H1 (cell line): Measurements from ENCODE around the gene PRICKLE3. TPM values are rescaled to one million over a fixed set of nuclear protein-coding genes. Genes with fewer than 3 reads are reported as not detected.
"Not testable (repeated sequence)": the region's sequence is repeated elsewhere in the genome, so short reads cannot be mapped to it uniquely, and the experiment has no call there.

Experiments used
- CTCF ChIA-PET: fragments of 300-600 bp; sonication (Branson Sonifier 250); formaldehyde crosslinking; loops from one replicate; lab custom pipeline; 2021; ENCODE audit not compliant: partially characterized antibody; lab: Charles Lee
- POLR2A ChIA-PET: fragments of 300-600 bp; sonication (Branson Sonifier 250); formaldehyde crosslinking; loops from one replicate; lab custom pipeline; 2021; ENCODE audit warnings: inconsistent platforms; ENCODE audit not compliant: partially characterized antibody; lab: Charles Lee
- DNase-seq, 2 experiments: peaks; one replicate each; pipeline versions ENCODE4 v3.0.0 to v3.0.0-alpha.2; 2010 to 2022; ENCODE audit warnings: low spot score in 2 of 2, low read depth in 1 of 2, mixed read lengths in 1 of 2
- FAIRE-seq: peaks from 2 replicates; lab custom pipeline; 2011; peaks lifted over from hg19 to GRCh38; lab: Jason Lieb, UNC
- H2AFZ ChIP-seq: 2 replicates; pipeline ENCODE4 v1.8.1; 2012; ENCODE audit warnings: low read length, inconsistent platforms
- H2AK5ac ChIP-seq: 2 replicates; pipeline ENCODE4 v1.6.1; 2013; ENCODE audit warnings: low read depth, low read length
- H2BK120ac ChIP-seq: replicated peaks from 2 replicates; pipeline ENCODE3; 2013; ENCODE audit warnings: low read depth, low read length, inconsistent platforms
- H2BK12ac ChIP-seq: 2 replicates; pipeline ENCODE4 v1.6.1; 2013; ENCODE audit warnings: low read depth, low read length
- H2BK15ac ChIP-seq: 2 replicates; pipeline ENCODE4 v1.6.1; 2013; ENCODE audit warnings: low read length
- H2BK20ac ChIP-seq: 2 replicates; pipeline ENCODE4 v1.6.1; 2013; ENCODE audit warnings: low read length
- H2BK5ac ChIP-seq: 2 replicates; pipeline ENCODE4 v1.6.1; 2013; ENCODE audit warnings: low read depth, low read length
- H3K14ac ChIP-seq: 2 replicates; pipeline ENCODE4 v1.6.1; 2013; ENCODE audit warnings: inconsistent platforms; ENCODE audit not compliant: insufficient read length
- H3K18ac ChIP-seq: 2 replicates; pipeline ENCODE4 v1.6.1; 2013; ENCODE audit warnings: low read length; ENCODE audit errors: extremely low read depth
- H3K23ac ChIP-seq: 2 replicates; pipeline ENCODE4 v1.6.1; 2013; ENCODE audit warnings: inconsistent platforms; ENCODE audit not compliant: insufficient read length
- H3K23me2 ChIP-seq: 2 replicates; pipeline ENCODE4 v1.6.1; 2013; ENCODE audit warnings: low read depth, low read length
- H3K27ac ChIP-seq: 2 replicates; pipeline ENCODE4 v1.6.1; 2011; ENCODE audit warnings: low read depth, low read length, inconsistent platforms
- H3K27me3 ChIP-seq, 4 experiments: replicated peaks in 1 of 4; 1 replicate in 1 of 4; 2 replicates in 3 of 4; pipeline versions ENCODE4 v1.6.1 to v1.8.1; 2011 to 2013; ENCODE audit warnings: low read length in 3 of 4, mild to moderate bottlenecking in 3 of 4, inconsistent platforms in 2 of 4, mixed read lengths in 2 of 4, moderate library complexity in 1 of 4; ENCODE audit not compliant: control insufficient read depth in 3 of 4, insufficient read depth in 3 of 4; ENCODE audit errors: extremely low read depth in 1 of 4
- H3K36me3 ChIP-seq, 4 experiments: 2 replicates each; pipeline versions ENCODE4 v1.6.1 to v1.8.1; 2011 to 2013; ENCODE audit warnings: mild to moderate bottlenecking in 4 of 4, low read length in 3 of 4, moderate library complexity in 2 of 4, control low read depth in 1 of 4, inconsistent platforms in 1 of 4; ENCODE audit not compliant: insufficient read depth in 4 of 4, control insufficient read depth in 2 of 4
- H3K4ac ChIP-seq: replicated peaks from 2 replicates; pipeline ENCODE3; 2013; ENCODE audit warnings: low read length, low read depth, mixed read lengths, inconsistent platforms; ENCODE audit not compliant: insufficient read length
- H3K4me1 ChIP-seq, 4 experiments: replicated peaks in 1 of 4; 1 replicate in 1 of 4; 2 replicates in 3 of 4; pipeline versions ENCODE4 v1.6.1 to v1.8.1; 2011 to 2013; ENCODE audit warnings: low read length in 3 of 4, inconsistent platforms in 2 of 4, mixed read lengths in 1 of 4; ENCODE audit not compliant: insufficient read depth in 4 of 4, control insufficient read depth in 3 of 4
- H3K4me2 ChIP-seq, 2 experiments: 2 replicates each; pipeline versions ENCODE4 v1.6.1 to v1.8.1; 2011 to 2013; ENCODE audit warnings: low read depth in 2 of 2, low read length in 2 of 2, control low read depth in 1 of 2, inconsistent platforms in 1 of 2, mild to moderate bottlenecking in 1 of 2; ENCODE audit not compliant: insufficient read depth in 1 of 2
- H3K4me3 ChIP-seq, 4 experiments: fragments of 200-600, 300-600 bp in 1 of 4; sonication (generic), shearing (Covaris generic), sonication (Bioruptor Twin) in 1 of 4; 2 replicates each; pipeline versions ENCODE4 v1.5.1 to v1.8.1; 2011 to 2016; ENCODE audit warnings: low read length in 4 of 4, low read depth in 3 of 4, control low read depth in 2 of 4, inconsistent platforms in 2 of 4, mild to moderate bottlenecking in 2 of 4, mixed read lengths in 1 of 4, moderate library complexity in 1 of 4; ENCODE audit not compliant: insufficient read depth in 2 of 4; ENCODE audit errors: extremely low read depth in 1 of 4
- H3K56ac ChIP-seq: replicated peaks from 2 replicates; pipeline ENCODE3; 2013; ENCODE audit warnings: low read depth, mild to moderate bottlenecking, mixed read lengths, low read length, inconsistent platforms; ENCODE audit not compliant: insufficient read length
- H3K79me1 ChIP-seq: 2 replicates; pipeline ENCODE4 v1.6.1; 2013; ENCODE audit warnings: low read depth, low read length, control low read depth
- H3K79me2 ChIP-seq, 2 experiments: 2 replicates each; pipeline versions ENCODE4 v1.6.1 to v1.8.1; 2012 to 2013; ENCODE audit warnings: low read length in 2 of 2, mild to moderate bottlenecking in 2 of 2, inconsistent platforms in 1 of 2; ENCODE audit not compliant: insufficient read depth in 2 of 2, control insufficient read depth in 1 of 2
- H3K9ac ChIP-seq, 4 experiments: replicated peaks in 1 of 4; 1 replicate in 1 of 4; 2 replicates in 3 of 4; pipeline versions ENCODE4 v1.6.1 to v1.8.1; 2011 to 2013; ENCODE audit warnings: low read depth in 3 of 4, low read length in 3 of 4, control low read depth in 2 of 4, mild to moderate bottlenecking in 2 of 4, moderate library complexity in 2 of 4, inconsistent platforms in 1 of 4; ENCODE audit errors: extremely low read depth in 1 of 4
- H3K9me3 ChIP-seq, 2 experiments: 2 replicates each; pipeline versions ENCODE4 v1.6.1 to v1.8.1; 2012 to 2013; ENCODE audit warnings: mild to moderate bottlenecking in 2 of 2, moderate library complexity in 2 of 2, control low read depth in 1 of 2, inconsistent platforms in 1 of 2, low read depth in 1 of 2, low read length in 1 of 2, mixed read lengths in 1 of 2; ENCODE audit not compliant: insufficient read depth in 2 of 2
- H4K20me1 ChIP-seq, 2 experiments: replicated peaks in 1 of 2; 2 replicates each; pipeline versions ENCODE3 to v1.8.1; 2011 to 2013; ENCODE audit warnings: inconsistent platforms in 2 of 2, low read length in 2 of 2, mild to moderate bottlenecking in 1 of 2; ENCODE audit not compliant: insufficient read depth in 2 of 2, control insufficient read depth in 1 of 2
- H4K5ac ChIP-seq: 2 replicates; pipeline ENCODE4 v1.6.1; 2013; ENCODE audit warnings: low read length, low read depth, mixed read lengths, inconsistent platforms; ENCODE audit not compliant: insufficient read length
- H4K8ac ChIP-seq: 2 replicates; pipeline ENCODE4 v1.8.0; 2013; ENCODE audit warnings: mild to moderate bottlenecking, moderate library complexity, low read length, inconsistent platforms; ENCODE audit not compliant: insufficient read depth; ENCODE audit errors: extremely low read depth
- H4K91ac ChIP-seq: replicated peaks from 2 replicates; pipeline ENCODE3; 2013; ENCODE audit warnings: low read length, mixed read lengths, inconsistent platforms; ENCODE audit not compliant: insufficient read length
- ASH2L ChIP-seq: fragments of 200-600, 300-600 bp; sonication (generic); IDR thresholded peaks from one replicate; pipeline ENCODE4 v1.7.1; 2017; ENCODE audit warnings: low read length
- HDAC2 ChIP-seq, 2 experiments: fragments of 300-600 bp in 1 of 2; sonication (generic) in 1 of 2; IDR thresholded peaks; 2 replicates each; pipeline ENCODE4 v1.6.1; 2011 to 2012; ENCODE audit warnings: low read depth in 2 of 2, low read length in 2 of 2, mild to moderate bottlenecking in 2 of 2, moderate library complexity in 2 of 2, borderline replicate concordance in 1 of 2, inconsistent platforms in 1 of 2
- WGBS, 2 experiments: shearing (Covaris generic) in 1 of 2; methylation state at CpG; one replicate each; pipeline versions ENCODE4 v1.1.6 to v1.1.7; 2013 to 2015; ENCODE audit warnings: low lambda C conversion rate in 2 of 2, mixed read lengths in 2 of 2, inconsistent platforms in 1 of 2, low coverage in 1 of 2, missing lambda C conversion rate in 1 of 2; ENCODE audit not compliant: insufficient replicate concordance in 2 of 2, insufficient coverage in 1 of 2, insufficient read length in 1 of 2; ENCODE audit errors: extremely low coverage in 1 of 2, missing lambda C conversion rate in 1 of 2; 5-methylcytosine and 5-hydroxymethylcytosine counted together
- polyA plus RNA-seq, 7 experiments: library from polyadenylated mRNA; depleted of rRNA in 3 of 7; stranded (reverse) in 5 of 7; unstranded in 2 of 7; fragments of >200 nt in 5 of 7; fragments of 200-250 nt in 2 of 7; gene quantifications; 1 replicate in 5 of 7; 2 replicates in 1 of 7; 4 replicates in 1 of 7; pipeline versions ENCODE4 v1.2.1 to v1.2.3, GENCODE V29; 2011 to 2013; ENCODE audit warnings: missing spikeins in 2 of 7, mixed read lengths in 2 of 7
- total RNA-seq: library from RNA; stranded (reverse); fragmentation: NEBNext Ultra II Directional; extraction: Animal tissue kit (Norgen Biotek cat#: 25700); gene quantifications from 2 replicates; pipeline ENCODE4 v1.2.1, GENCODE V29; 2021

Gene PRICKLE3
- total and polyA plus RNA-seq, 2 of the 8 experiments (the other 6 are each of a cell fraction or from before 2014, with no cell fraction given): 9.1 to 10.6 TPM

DNA sequence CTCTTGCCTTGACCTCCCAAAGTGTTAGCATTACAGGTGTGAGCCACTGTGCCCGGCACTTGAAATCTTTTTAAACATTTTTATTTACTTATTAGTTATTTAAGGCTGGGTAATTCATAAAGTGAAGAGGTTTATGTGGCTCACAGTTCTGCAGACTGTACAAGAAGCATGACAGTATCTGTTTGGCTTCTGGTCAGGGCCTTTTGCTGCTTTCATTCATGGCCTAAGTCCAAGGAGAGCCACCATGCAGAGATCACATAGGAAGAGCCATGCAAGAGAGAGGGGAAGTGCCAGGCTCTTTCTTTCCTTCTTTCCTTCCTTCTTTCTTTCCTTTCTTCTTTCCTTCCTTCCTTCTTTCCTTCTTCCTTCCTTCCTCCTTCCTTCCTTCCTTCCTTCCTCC lies 52.4 kb downstream of the PRICKLE3 start (continued):
- TF ChIP-seq HDAC2 (IDR thresholded peaks at IDR 0.05; ENCODE audit: borderline replicate concordance in 1 of 2, low read depth in 2 of 2, low read length in 2 of 2): no peak
- no peak for TF ChIP-seq ASH2L
- TF ChIP-seq, all 59 proteins: peak for 0

DNA sequence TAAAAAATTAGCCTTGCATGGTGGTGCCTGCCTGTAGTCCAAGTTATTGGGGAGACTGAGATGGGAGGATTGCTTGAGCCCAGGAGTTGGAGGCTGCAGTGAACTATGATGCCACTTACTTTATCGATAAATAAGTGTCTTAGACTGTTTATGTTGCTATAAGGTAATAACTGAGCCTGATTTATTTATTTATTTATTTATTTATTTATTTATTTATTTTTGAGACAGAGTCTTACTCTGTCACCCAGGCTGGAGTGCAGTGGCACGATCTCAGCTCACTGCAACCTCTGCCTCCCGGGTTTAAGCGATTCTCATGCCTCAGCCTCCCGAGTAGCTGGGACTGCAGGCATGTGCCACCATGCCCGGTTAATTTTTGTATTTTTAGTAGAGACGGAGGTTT lies 53.9 kb downstream of the PRICKLE3 start:
- CTCF ChIA-PET: interaction anchor here (0.6 to 1.1 kb wide), 2 partner anchors 10 to 29 kb away, joined by 3 to 4 read pairs; no protein-coding TSS in a partner anchor
- H4K20me1 ChIP-seq, H4K8ac ChIP-seq, H3K27ac ChIP-seq, H3K27me3 ChIP-seq, H3K23me2 ChIP-seq, H2AK5ac ChIP-seq, H2BK20ac ChIP-seq, H2BK15ac ChIP-seq, H3K79me1 ChIP-seq, H3K9me3 ChIP-seq, POLR2A ChIA-PET, H3K4me1 ChIP-seq, H4K91ac ChIP-seq, DNase-seq, H3K4ac ChIP-seq, H3K23ac ChIP-seq, H3K14ac ChIP-seq, H2BK120ac ChIP-seq, FAIRE-seq, H3K18ac ChIP-seq, H4K5ac ChIP-seq, H3K9ac ChIP-seq, H3K79me2 ChIP-seq, H3K36me3 ChIP-seq, H2AFZ ChIP-seq, H3K4me3 ChIP-seq, H3K4me2 ChIP-seq, H2BK12ac ChIP-seq, H3K56ac ChIP-seq, H2BK5ac ChIP-seq: not testable (repeated sequence)
- WGBS, 2 experiments: 93% methylated on average over 6 of the region's 7 CpGs; no CpG with 5 or more reads in 1 of the 2 experiments
